AG04450 (cell line): ENCODE data around the gene GLRA3. TPM values are rescaled to one million over a fixed set of nuclear protein-coding genes. Genes with fewer than 3 reads are reported as not detected.

ENCODE experiments used
- CTCF ChIA-PET: fragments of 300-600, 350-600 bp; formaldehyde crosslinking; extraction: SDS; loops from one replicate; lab custom pipeline; 2022; ENCODE audit warnings: antibody characterized with exemption, inconsistent platforms; lab: Charles Lee
- POLR2A ChIA-PET: fragments of 350-600 bp; formaldehyde crosslinking; extraction: SDS; loops from one replicate; lab custom pipeline; 2021; ENCODE audit warnings: antibody characterized with exemption, inconsistent platforms; lab: Yijun Ruan, JAX
- DNase-seq: peaks from one replicate; pipeline ENCODE4 v3.0.0-alpha.2; 2011; ENCODE audit warnings: low read depth, low spot score
- H3K27ac ChIP-seq: one replicate; pipeline ENCODE4 v1.5.1; 2012; ENCODE audit warnings: low read depth, low read length, control low read depth
- H3K27me3 ChIP-seq: one replicate; pipeline ENCODE4 v1.6.0; 2012; ENCODE audit warnings: low read length; ENCODE audit not compliant: control insufficient read depth, insufficient read depth
- H3K4me3 ChIP-seq: 2 replicates; pipeline ENCODE4 v1.5.1; 2011; ENCODE audit warnings: mild to moderate bottlenecking, low read depth, low read length, control low read depth
- H3K9me3 ChIP-seq: 2 replicates; pipeline ENCODE4 v1.5.1; 2012; ENCODE audit warnings: low read length; ENCODE audit not compliant: control insufficient read depth, insufficient read depth
- polyA plus RNA-seq: library from polyadenylated mRNA; depleted of rRNA; stranded (reverse); fragments of >200 nt; gene quantifications from 2 replicates; pipeline ENCODE4 v1.2.3, GENCODE V29; 2011
- TF ChIP-seq, protein P1 (sequence below): IDR thresholded peaks from 2 replicates; pipeline ENCODE4 v1.5.1; 2011; ENCODE audit warnings: low read depth, low read length, control low read depth, inconsistent platforms

GLRA3 gene
- polyA plus RNA-seq, 1 experiment, result not detected

DNA sequence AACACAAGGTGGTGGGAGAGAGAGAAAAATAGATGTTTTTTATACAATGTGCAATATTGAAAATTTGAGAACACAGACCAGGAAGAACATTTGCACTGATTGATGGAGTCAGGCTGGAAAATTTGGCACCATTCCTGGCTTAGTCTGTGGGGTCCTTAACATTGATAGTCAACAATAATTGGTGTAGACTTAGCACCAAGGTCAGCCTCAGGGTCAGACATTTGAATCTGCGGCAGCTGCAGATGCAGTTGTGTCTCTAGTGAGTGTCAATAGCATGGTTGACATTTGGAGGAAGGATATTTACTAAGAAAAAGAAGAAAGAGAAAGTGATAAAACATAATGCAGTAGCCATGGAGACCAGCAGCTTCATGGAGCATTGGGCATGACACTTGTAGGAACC lies 31.5 kb upstream of the GLRA3 start:
- TF ChIP-seq, protein P1, sequence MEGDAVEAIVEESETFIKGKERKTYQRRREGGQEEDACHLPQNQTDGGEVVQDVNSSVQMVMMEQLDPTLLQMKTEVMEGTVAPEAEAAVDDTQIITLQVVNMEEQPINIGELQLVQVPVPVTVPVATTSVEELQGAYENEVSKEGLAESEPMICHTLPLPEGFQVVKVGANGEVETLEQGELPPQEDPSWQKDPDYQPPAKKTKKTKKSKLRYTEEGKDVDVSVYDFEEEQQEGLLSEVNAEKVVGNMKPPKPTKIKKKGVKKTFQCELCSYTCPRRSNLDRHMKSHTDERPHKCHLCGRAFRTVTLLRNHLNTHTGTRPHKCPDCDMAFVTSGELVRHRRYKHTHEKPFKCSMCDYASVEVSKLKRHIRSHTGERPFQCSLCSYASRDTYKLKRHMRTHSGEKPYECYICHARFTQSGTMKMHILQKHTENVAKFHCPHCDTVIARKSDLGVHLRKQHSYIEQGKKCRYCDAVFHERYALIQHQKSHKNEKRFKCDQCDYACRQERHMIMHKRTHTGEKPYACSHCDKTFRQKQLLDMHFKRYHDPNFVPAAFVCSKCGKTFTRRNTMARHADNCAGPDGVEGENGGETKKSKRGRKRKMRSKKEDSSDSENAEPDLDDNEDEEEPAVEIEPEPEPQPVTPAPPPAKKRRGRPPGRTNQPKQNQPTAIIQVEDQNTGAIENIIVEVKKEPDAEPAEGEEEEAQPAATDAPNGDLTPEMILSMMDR, result no peak
- no peaks in the 10 kb centered on the region; the same call in 1 of the 2 replicates for H3K9me3 ChIP-seq
- ChIA-PET POLR2A (no interaction called here), CTCF (no interaction called here)
- no peaks in the 10 kb centered on the region for H3K27me3 ChIP-seq
- no peak for DNase-seq
- no peak overlapping the region for H3K27ac ChIP-seq
- H3K4me3 ChIP-seq, result no peak overlapping the region

DNA sequence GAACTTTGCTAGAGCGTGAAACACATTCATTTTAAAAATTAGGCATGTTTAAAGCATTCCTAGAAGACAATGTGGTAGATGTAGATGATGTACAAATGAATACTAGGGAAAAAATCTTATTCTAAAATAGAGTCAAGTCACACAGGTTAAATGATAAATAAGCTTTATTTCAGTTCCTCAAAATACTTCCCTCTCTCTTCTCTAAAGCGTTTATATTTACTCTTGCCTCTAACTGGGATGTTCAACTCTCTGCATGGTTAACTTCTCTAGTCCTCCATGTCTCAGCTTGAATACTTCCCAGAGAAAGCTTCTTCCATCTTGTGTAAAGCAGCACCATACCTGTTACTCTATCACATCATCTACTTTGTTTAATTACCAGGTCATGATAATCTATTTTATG lies 30.9 kb upstream of the GLRA3 start:
- DNase-seq, result no peak
- H3K9me3 ChIP-seq, result no peaks in the 10 kb centered on the region; the same call in 1 of the 2 replicates
- H3K4me3 ChIP-seq, result no peak overlapping the region
- no peak overlapping the region for H3K27ac ChIP-seq
- H3K27me3 ChIP-seq, result no peaks in the 10 kb centered on the region
- ChIA-PET CTCF (no interaction called here), POLR2A (no interaction called here)
- TF ChIP-seq, protein P1, result no peak

DNA sequence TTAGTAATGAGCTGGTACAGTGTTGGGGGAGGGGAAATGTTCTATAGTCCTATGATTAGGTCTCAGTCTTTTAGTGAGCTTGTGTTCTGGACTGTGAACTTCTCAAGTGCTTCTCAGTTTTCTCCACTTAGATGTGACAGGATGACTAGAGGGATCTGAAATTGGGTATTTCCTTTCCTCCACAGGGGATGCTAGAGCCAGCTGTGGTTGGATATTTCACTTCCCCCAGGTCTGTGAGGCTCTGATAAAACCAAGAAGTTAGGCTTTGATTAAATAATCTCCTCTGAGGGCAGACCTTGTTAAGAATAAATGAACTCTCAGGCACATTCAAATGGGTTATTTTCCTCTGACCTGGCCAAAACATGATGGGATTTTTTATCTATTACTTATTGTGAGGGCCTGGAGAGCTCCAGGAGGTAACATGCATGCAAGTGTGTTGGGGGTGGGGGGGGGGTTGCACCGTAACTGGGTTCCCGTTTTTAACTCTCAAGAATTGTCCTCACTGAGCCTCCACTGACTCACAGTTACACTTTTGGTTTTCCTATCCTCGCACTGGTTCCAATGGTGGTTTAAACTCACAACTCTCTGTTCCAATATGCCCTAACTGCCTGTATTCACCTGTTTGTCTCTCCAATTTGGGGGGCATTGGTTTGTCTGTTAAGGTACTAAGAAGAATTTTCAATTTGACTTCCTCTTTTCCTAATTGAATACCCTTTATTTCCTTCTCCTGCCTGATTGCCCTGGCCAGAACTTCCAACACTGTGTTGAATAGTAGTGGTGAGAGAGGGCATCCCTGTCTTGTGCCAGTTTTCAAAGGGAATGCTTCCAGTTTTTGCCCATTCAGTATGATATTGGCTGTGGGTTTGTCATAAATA lies 28.1 kb upstream of the GLRA3 start:
- DNase-seq, result no peak
- H3K27ac ChIP-seq, result no peak overlapping the region
- ChIA-PET POLR2A (no interaction called here), CTCF (interaction anchor here (0.6 kb wide), 1 partner anchor 186 kb away, joined by 7 read pairs; no protein-coding TSS in a partner anchor)
- no peaks in the 10 kb centered on the region; the same call in 1 of the 2 replicates for H3K9me3 ChIP-seq
- TF ChIP-seq, protein P1, result no peak
- no peak overlapping the region for H3K4me3 ChIP-seq
- H3K27me3 ChIP-seq, result no peaks in the 10 kb centered on the region

- no peak overlapping the region for H3K4me3 ChIP-seq
- H3K27ac ChIP-seq, result no peak overlapping the region
- DNase-seq, result no peak
- POLR2A ChIA-PET, result no interaction called here
- no peaks in the 10 kb centered on the region; the same call in 1 of the 2 replicates for H3K9me3 ChIP-seq
- CTCF ChIA-PET, result no interaction called here
- TF ChIP-seq, protein P1, result no peak
- H3K27me3 ChIP-seq, result no peaks in the 10 kb centered on the region
Measured at GRCh38 chr4:174855050-174855449, 26.0 kb upstream of the GLRA3 start.

DNA sequence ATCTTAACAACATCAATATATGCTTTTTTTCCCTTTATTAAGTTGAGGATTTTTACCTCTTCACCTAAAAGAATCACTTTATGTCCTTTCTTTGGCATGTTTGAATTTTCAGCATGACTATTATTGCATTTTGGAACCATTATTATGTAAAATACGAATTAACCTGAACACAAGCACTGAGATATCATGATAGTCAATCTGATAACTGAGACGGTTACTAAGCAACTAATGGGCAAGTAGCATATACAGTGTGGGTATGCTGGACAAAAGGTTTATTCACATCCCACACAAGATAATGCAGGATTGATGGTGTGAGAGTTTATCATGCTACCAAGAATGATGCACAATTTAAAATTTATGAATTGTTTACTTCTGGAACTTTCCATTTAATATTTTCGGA lies 24.6 kb upstream of the GLRA3 start:
- H3K27ac ChIP-seq, result no peak overlapping the region
- TF ChIP-seq, protein P1, result no peak
- no peaks in the 10 kb centered on the region; the same call in 1 of the 2 replicates for H3K9me3 ChIP-seq
- no peak overlapping the region for H3K4me3 ChIP-seq
- ChIA-PET POLR2A (no interaction called here), CTCF (no interaction called here)
- DNase-seq, result no peak
- H3K27me3 ChIP-seq, result no peaks in the 10 kb centered on the region
